Spleen (tissue), 11 donors: ENCODE results near the gene MRPL54. TPM values are rescaled to one million over a fixed set of nuclear protein-coding genes. Genes with fewer than 3 reads are reported as not detected.
"Not testable (repeated sequence)": the region's sequence is repeated elsewhere in the genome, so short reads cannot be mapped to it uniquely, and the experiment has no call there.

Experiments used
- DNase-seq: peaks from one replicate; pipeline ENCODE4 v3.0.0-alpha.2; 2020
- H3K27ac ChIP-seq, 8 donors: fragments of 200-600 bp; sonication (generic) in 7 of 8; 1 replicate in 4 of 8; 2 replicates in 4 of 8; pipeline versions ENCODE4 v1.5.0 to v1.8.0; 2016 to 2021; ENCODE audit warnings: inconsistent platforms in 4 of 8, mild to moderate bottlenecking in 4 of 8, moderate library complexity in 1 of 8
- H3K27me3 ChIP-seq, 7 donors: fragments of 200-600 bp; sonication (generic) in 6 of 7; replicated peaks in 1 of 7; 1 replicate in 4 of 7; 2 replicates in 3 of 7; pipeline versions ENCODE4 v1.5.0 to v1.8.0; 2016 to 2021; ENCODE audit warnings: inconsistent platforms in 3 of 7, mild to moderate bottlenecking in 1 of 7
- H3K36me3 ChIP-seq, 6 donors: fragments of 200-600 bp; sonication (generic) in 5 of 6; 1 replicate in 4 of 6; 2 replicates in 2 of 6; pipeline versions ENCODE4 v1.5.0 to v1.8.0; 2016 to 2021; ENCODE audit warnings: inconsistent platforms in 2 of 6
- H3K4me1 ChIP-seq, 6 donors: fragments of 200-600 bp; sonication (generic) in 5 of 6; 1 replicate in 3 of 6; 2 replicates in 3 of 6; pipeline versions ENCODE4 v1.5.0 to v1.8.0; 2016 to 2021; ENCODE audit warnings: inconsistent platforms in 3 of 6
- H3K4me3 ChIP-seq, 8 donors: fragments of 200-600 bp; sonication (generic) in 7 of 8; 1 replicate in 4 of 8; 2 replicates in 4 of 8; pipeline versions ENCODE4 v1.5.0 to v1.8.0; 2016 to 2021; ENCODE audit warnings: inconsistent platforms in 4 of 8, mild to moderate bottlenecking in 4 of 8, moderate library complexity in 2 of 8
- H3K9me3 ChIP-seq, 8 donors: fragments of 200-600 bp; sonication (generic) in 7 of 8; 1 replicate in 4 of 8; 2 replicates in 4 of 8; pipeline versions ENCODE4 v1.5.0 to v1.8.0; 2016 to 2021; ENCODE audit warnings: inconsistent platforms in 4 of 8
- CTCF ChIP-seq, 11 experiments: fragments of 200-600 bp in 7 of 11; fragments of 450-650 bp in 4 of 11; sonication (generic) in 4 of 11; IDR thresholded peaks in 8 of 11; conservative IDR thresholded peaks in 3 of 11; 1 replicate in 7 of 11; 2 replicates in 4 of 11; pipeline versions ENCODE4 v1.4.0 to v1.8.0; 2016 to 2021; ENCODE audit warnings: antibody characterized with exemption in 11 of 11, inconsistent platforms in 4 of 11, mild to moderate bottlenecking in 1 of 11
- POLR2A ChIP-seq, 3 donors: fragments of 450-650 bp; IDR thresholded peaks; one replicate each; pipeline ENCODE4 v1.5.1; 2017; ENCODE audit warnings: antibody characterized with exemption in 3 of 3, mild to moderate bottlenecking in 1 of 3
- POLR2AphosphoS5 ChIP-seq, 3 donors: sonication (generic); formaldehyde crosslinking; IDR thresholded peaks; one replicate each; pipeline ENCODE4 v1.5.1; 2017; ENCODE audit warnings: antibody characterized with exemption in 3 of 3
- WGBS, 5 donors: extraction: QIAGEN DNeasy Blood & Tissue Kit in 3 of 5; methylation state at CpG; one replicate each; pipeline versions ENCODE4 v1.1.5 to v1.1.7; 2013 to 2018; 5-methylcytosine and 5-hydroxymethylcytosine counted together
- intact Hi-C: fragments of 100-400 bp; cut with DNase I; formaldehyde crosslinking; loops from one replicate; pipeline ENCODE4 v1.15.0; 2023; ENCODE audit warnings: low total_unique reads
- polyA plus RNA-seq, 3 donors: library from polyadenylated mRNA; stranded (reverse); fragments of 200-250 nt; gene quantifications; one replicate each; pipeline ENCODE4 v1.2.1, GENCODE V29; 2013
- total RNA-seq, 7 donors: library from RNA; depleted of rRNA in 3 of 7; stranded (reverse); fragments of >200 nt in 3 of 7; fragmentation: NEBNext Ultra II Directional in 4 of 7; extraction: Animal tissue kit (Norgen Biotek cat#: 25700) in 4 of 7; gene quantifications; one replicate each; pipeline versions ENCODE4 v1.1.0 to v1.2.1, GENCODE V29; 2016 to 2021
- donor health status: healthy with polysubstance abuse.
- donor health status: DM: no; HTN: no; CAD: no; lungs with moderate emphysema.
- donor health status: DM: no; HTN: no; CAD: no.
- donor health status: Bipolar disorder and iron deficiency.
- donor health status: healthy.
- donor health status: DM: no; HTN: no; CAD: no.
- donor health status: DM: yes; HTN: yes; CAD: no.

The MRPL54 gene
- total and polyA plus RNA-seq, 10 donors = 38.7 to 157 (median 52.6) TPM

- intact Hi-C loops = no loop called here
- Histone ChIP-seq H3K36me3 (peaks cover 3 to 94% (median 65%) of the 10 kb centered on the region in 6 donors), H3K9me3 (peaks cover 0 to 4% (median 0%) of the 10 kb centered on the region in 8 donors), H3K27ac (no peak overlapping the region), H3K27me3 (no peaks in the 10 kb centered on the region), H3K4me3 (no peak overlapping the region), H3K4me1 (peaks cover 1 to 41% (median 9%) of the 10 kb centered on the region in 6 donors)
- WGBS, 5 donors = 90 to 96% (median 94%) methylated on average over 27 to 51 of the region's 51 CpGs
- DNase-seq = no peak
- TF ChIP-seq CTCF (IDR thresholded peaks at IDR 0.05 in 8 of 11, conservative IDR thresholded peaks at IDR 0.05 in 3 of 11) (no peak), POLR2A (IDR thresholded peaks at IDR 0.05) (no peak), POLR2AphosphoS5 (IDR thresholded peaks at IDR 0.05) (no peak)
Measured at GRCh38 chr19:3753631-3754410, 8.7 kb upstream of the MRPL54 start.

GRCh38 chr19:3757705-3758104, 4.8 kb upstream of the MRPL54 start:
- H3K36me3 ChIP-seq = peaks cover under 1 to 71% (median 43%) of the 10 kb centered on the region in 6 donors
- 96 to 97% (median 96%) methylated on average over 7 of the region's 7 CpGs for WGBS, 5 donors
- intact Hi-C loops, H3K9me3 ChIP-seq, H3K27me3 ChIP-seq, DNase-seq, H3K27ac ChIP-seq, H3K4me3 ChIP-seq: not testable (repeated sequence)
- peaks cover 24 to 76% (median 40%) of the 10 kb centered on the region in 6 donors for H3K4me1 ChIP-seq

- 95 to 99% (median 97%) methylated on average over 13 of the region's 13 CpGs for WGBS, 5 donors
- H3K27me3 ChIP-seq, H3K27ac ChIP-seq, H3K9me3 ChIP-seq, intact Hi-C loops, DNase-seq, H3K4me3 ChIP-seq: not testable (repeated sequence)
- Histone ChIP-seq H3K4me1 (peaks cover 27 to 80% (median 44%) of the 10 kb centered on the region in 6 donors), H3K36me3 (peaks cover 0 to 65% (median 37%) of the 10 kb centered on the region in 6 donors)
Measured at GRCh38 chr19:3758297-3758696, 4.2 kb upstream of the MRPL54 start.

GRCh38 chr19:3759482-3760254, 2.8 kb upstream of the MRPL54 start:
- intact Hi-C loops = no loop called here
- no peak for DNase-seq

More at GRCh38 chr19:3759482-3760254, 2.8 kb upstream of the MRPL54 start:
- no peak for TF ChIP-seq CTCF (IDR thresholded peaks at IDR 0.05 in 8 of 11, conservative IDR thresholded peaks at IDR 0.05 in 3 of 11)
- TF ChIP-seq POLR2A (IDR thresholded peaks at IDR 0.05) = no peak
- TF ChIP-seq POLR2AphosphoS5 (IDR thresholded peaks at IDR 0.05) = no peak
- H3K4me1 ChIP-seq = peaks cover 32 to 92% (median 53%) of the 10 kb centered on the region in 6 donors
- peaks cover 0 to 51% (median 24%) of the 10 kb centered on the region in 6 donors for H3K36me3 ChIP-seq
- H3K4me3 ChIP-seq = peak overlapping the region in 1 of 8 donors; percentile 77
- no peaks in the 10 kb centered on the region for H3K27me3 ChIP-seq
- 89 to 94% (median 90%) methylated on average over 8 to 19 of the region's 19 CpGs for WGBS, 5 donors
- H3K9me3 ChIP-seq = no peaks in the 10 kb centered on the region
- H3K27ac ChIP-seq = no peak overlapping the region
